HG02571 (cell line): Measurements from ENCODE around the gene CAMK2D.
"Not testable (repeated sequence)": the region's sequence is repeated elsewhere in the genome, so short reads cannot be mapped to it uniquely, and the experiment has no call there.

ENCODE experiments used
- ATAC-seq: cut with Tn5 transposase; IDR thresholded peaks from one replicate; pipeline ENCODE4 v1.9.1; 2021; ENCODE audit warnings: mild to moderate bottlenecking, moderate library complexity; ENCODE audit not compliant: unreplicated experiment

The CAMK2D gene

GRCh38 chr4:113733685-113734084 lies 27.9 kb downstream of the CAMK2D start:
- no peak for ATAC-seq

- ATAC-seq, result no peak
These were observed 28.5 kb downstream of the CAMK2D start for GRCh38 chr4:113732967-113733527.

- no peak for ATAC-seq
These were observed 30.9 kb downstream of the CAMK2D start for GRCh38 chr4:113730467-113731216.

GRCh38 chr4:113727802-113728201 lies 33.7 kb downstream of the CAMK2D start:
- no peak for ATAC-seq

GRCh38 chr4:113725963-113726362 lies 35.6 kb downstream of the CAMK2D start:
- no peak for ATAC-seq

- ATAC-seq, result no peak
These were observed 43.3 kb downstream of the CAMK2D start for GRCh38 chr4:113718252-113718651.

- no peak for ATAC-seq
These were observed 49.5 kb downstream of the CAMK2D start for GRCh38 chr4:113711883-113712662.

- no peak for ATAC-seq
These were observed 53.3 kb downstream of the CAMK2D start for GRCh38 chr4:113708250-113708649.

GRCh38 chr4:113707048-113707447 lies 54.5 kb downstream of the CAMK2D start:
- no peak for ATAC-seq

GRCh38 chr4:113705097-113705496 lies 56.4 kb downstream of the CAMK2D start:
- not testable (repeated sequence) for ATAC-seq

- not testable (repeated sequence) for ATAC-seq
These were observed 58.9 kb downstream of the CAMK2D start for GRCh38 chr4:113702596-113702995.

GRCh38 chr4:113701169-113701568 lies 60.4 kb downstream of the CAMK2D start:
- no peak for ATAC-seq

GRCh38 chr4:113700602-113701150 lies 60.9 kb downstream of the CAMK2D start:
- ATAC-seq, result no peak

GRCh38 chr4:113699772-113700171 lies 61.8 kb downstream of the CAMK2D start:
- no peak for ATAC-seq

- ATAC-seq, result no peak
These were observed 64.1 kb downstream of the CAMK2D start for GRCh38 chr4:113697429-113697828.

GRCh38 chr4:113695328-113696169 lies 66.0 kb downstream of the CAMK2D start:
- ATAC-seq, result no peak

GRCh38 chr4:113694008-113694407 lies 67.5 kb downstream of the CAMK2D start:
- ATAC-seq, result no peak

GRCh38 chr4:113692809-113693411 lies 68.6 kb downstream of the CAMK2D start:
- peak; percentile 77 for ATAC-seq

GRCh38 chr4:113691676-113692075 lies 69.9 kb downstream of the CAMK2D start:
- ATAC-seq, result no peak

GRCh38 chr4:113689394-113689793 lies 72.1 kb downstream of the CAMK2D start:
- no peak for ATAC-seq
